Panc1 (cell line): ENCODE data around the gene TBC1D3E.
"Not testable (repeated sequence)": the region's sequence is repeated elsewhere in the genome, so short reads cannot be mapped to it uniquely, and the experiment has no call there.

Experiments used
- CTCF ChIP-seq: fragments of 450-650 bp; IDR thresholded peaks from 2 replicates; pipeline ENCODE4 v1.5.1; 2017; ENCODE audit warnings: mild to moderate bottlenecking
- REST ChIP-seq, 2 experiments: IDR thresholded peaks; 2 replicates each; pipeline ENCODE4 v1.6.1; 2011 to 2012; ENCODE audit warnings: low read depth in 2 of 2, control low read depth in 1 of 2, low read length in 1 of 2, mild to moderate bottlenecking in 1 of 2, moderate library complexity in 1 of 2; ENCODE audit not compliant: insufficient read depth in 1 of 2

GRCh38 chr17:38134860-38135259 lies 7.1 kb downstream of the TBC1D3E start:
- TF ChIP-seq CTCF; REST (IDR thresholded peaks at IDR 0.05; ENCODE audit: insufficient read depth in 1 of 2, low read depth in 2 of 2, low read length in 1 of 2): not testable (repeated sequence)
